ENCODE results near the gene BMERB1. TPM values are rescaled to one million over a fixed set of nuclear protein-coding genes. Genes with fewer than 3 reads are reported as not detected.

BMERB1 gene
- polyA plus RNA-seq, 1 donor (not counting 4 experiments of a cell fraction or from before 2014, with no cell fraction given), result 7.8 TPM

DNA sequence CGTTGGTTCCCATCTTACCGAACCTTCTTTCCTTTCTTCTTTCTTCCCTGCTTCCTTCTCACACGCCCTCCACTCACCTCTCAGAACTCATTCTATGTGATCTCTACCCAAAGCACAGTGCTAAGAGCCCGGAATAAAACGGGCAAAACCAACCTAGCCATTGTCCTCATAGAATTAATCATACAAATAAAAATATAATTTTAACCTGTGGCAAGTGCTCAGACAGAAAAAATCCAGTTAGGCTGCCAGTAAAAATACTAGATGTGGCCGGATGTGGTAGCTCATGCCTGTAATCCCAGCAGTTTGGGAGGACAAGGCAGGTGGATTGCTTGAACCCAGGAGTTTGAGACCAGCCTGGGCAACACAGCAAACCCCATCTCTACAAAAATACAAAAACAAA, 27.0 kb downstream of the BMERB1 start:
- Histone ChIP-seq H3K9me1 (ENCODE audit: control insufficient read depth, extremely low read depth, insufficient read depth, low read length) (no peaks in the 10 kb centered on the region), H3K4me2 (ENCODE audit: control insufficient read depth, extremely low read depth, insufficient read depth, low read depth, low read length) (no peak overlapping the region), H2AFZ (ENCODE audit: control insufficient read depth, low read length) (no peak overlapping the region), H3K9me3 (ENCODE audit: control insufficient read depth, low read depth, low read length) (no peaks in the 10 kb centered on the region), H3K4me3 (ENCODE audit: control insufficient read depth in 2 of 3, extremely low read depth in 1 of 3, insufficient read depth in 2 of 3, low read depth in 1 of 3, low read length in 3 of 3) (no peak overlapping the region), H3K27ac (ENCODE audit: control insufficient read depth, insufficient read depth, low read length) (no peak overlapping the region), H3K27me3 (ENCODE audit: control insufficient read depth, extremely low read depth, insufficient read depth, low read length) (no peaks in the 10 kb centered on the region), H3K36me3 (ENCODE audit: control insufficient read depth in 2 of 2, extremely low read depth in 1 of 2, insufficient read depth in 2 of 2, low read length in 2 of 2) (no peaks in the 10 kb centered on the region), H3K4me1 (ENCODE audit: control insufficient read depth, extremely low read depth, insufficient read depth, low read length) (peaks cover 6% of the 10 kb centered on the region), H3K79me2 (ENCODE audit: control insufficient read depth, insufficient read depth, low read length) (no peaks in the 10 kb centered on the region), H3K9ac (ENCODE audit: control insufficient read depth, extremely low read depth, insufficient read depth, low read length) (no peak overlapping the region), H4K20me1 (ENCODE audit: control insufficient read depth, extremely low read depth, insufficient read depth, low read length) (no peaks in the 10 kb centered on the region)
- dilution Hi-C loops (cut with MboI; ENCODE audit: extremely low pct_ligation_motif_present, low sequenced_read_pairs), result no loop called here
- FAIRE-seq (no peak), DNase-seq (ENCODE audit: low read depth, low spot score) (no peak)
- TF ChIP-seq, protein P1, sequence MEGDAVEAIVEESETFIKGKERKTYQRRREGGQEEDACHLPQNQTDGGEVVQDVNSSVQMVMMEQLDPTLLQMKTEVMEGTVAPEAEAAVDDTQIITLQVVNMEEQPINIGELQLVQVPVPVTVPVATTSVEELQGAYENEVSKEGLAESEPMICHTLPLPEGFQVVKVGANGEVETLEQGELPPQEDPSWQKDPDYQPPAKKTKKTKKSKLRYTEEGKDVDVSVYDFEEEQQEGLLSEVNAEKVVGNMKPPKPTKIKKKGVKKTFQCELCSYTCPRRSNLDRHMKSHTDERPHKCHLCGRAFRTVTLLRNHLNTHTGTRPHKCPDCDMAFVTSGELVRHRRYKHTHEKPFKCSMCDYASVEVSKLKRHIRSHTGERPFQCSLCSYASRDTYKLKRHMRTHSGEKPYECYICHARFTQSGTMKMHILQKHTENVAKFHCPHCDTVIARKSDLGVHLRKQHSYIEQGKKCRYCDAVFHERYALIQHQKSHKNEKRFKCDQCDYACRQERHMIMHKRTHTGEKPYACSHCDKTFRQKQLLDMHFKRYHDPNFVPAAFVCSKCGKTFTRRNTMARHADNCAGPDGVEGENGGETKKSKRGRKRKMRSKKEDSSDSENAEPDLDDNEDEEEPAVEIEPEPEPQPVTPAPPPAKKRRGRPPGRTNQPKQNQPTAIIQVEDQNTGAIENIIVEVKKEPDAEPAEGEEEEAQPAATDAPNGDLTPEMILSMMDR (optimal IDR thresholded peaks at IDR 0.05 in 1 of 3, IDR thresholded peaks at IDR 0.05 in 1 of 3, conservative IDR thresholded peaks at IDR 0.05 in 1 of 3; ENCODE audit: extremely low read depth in 1 of 3, insufficient read depth in 2 of 3, low read length in 3 of 3), result no peak
- no peak for TF ChIP-seq EZH2 (IDR thresholded peaks at IDR 0.05; ENCODE audit: low read length)

DNA sequence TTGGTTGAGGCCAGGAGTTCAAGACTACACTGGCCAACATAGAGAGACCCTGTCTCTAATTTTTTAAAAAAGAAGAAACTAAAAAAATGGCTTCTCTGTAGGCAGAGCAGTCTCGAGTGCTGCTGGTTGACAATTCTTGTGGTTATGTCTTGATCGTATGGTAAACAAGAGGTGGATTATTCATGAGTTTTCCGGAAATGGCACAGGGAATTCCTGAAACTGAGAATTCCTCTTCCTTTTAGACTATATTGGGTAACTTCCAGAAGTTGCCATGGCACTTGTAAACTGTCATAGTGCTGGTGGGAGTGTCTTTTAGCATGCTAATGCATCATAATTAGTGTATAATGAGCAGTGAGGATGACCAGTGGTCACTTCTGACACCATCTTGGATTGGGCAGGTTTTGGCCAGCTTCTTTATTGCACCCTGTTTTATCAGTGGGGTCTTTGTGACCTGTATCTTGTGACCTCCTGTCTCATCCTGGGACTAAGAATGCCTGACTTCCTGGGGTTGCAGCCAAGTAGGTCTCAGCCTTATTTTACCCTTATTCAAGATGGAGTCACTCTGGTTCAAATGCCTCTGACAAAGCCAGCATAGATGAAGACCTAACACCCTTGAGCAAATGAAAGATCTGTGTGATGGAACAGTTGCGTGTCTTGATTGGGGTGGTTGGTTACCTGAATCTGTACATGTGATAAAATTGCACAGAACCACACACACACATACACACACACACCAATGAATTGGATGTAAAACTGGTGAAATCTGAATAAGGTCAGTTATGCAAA, 30.2 kb downstream of the BMERB1 start:
- H3K27me3 ChIP-seq (ENCODE audit: control insufficient read depth, extremely low read depth, insufficient read depth, low read length), result no peaks in the 10 kb centered on the region
- H3K27ac ChIP-seq (ENCODE audit: control insufficient read depth, insufficient read depth, low read length), result no peak overlapping the region
- H3K36me3 ChIP-seq (ENCODE audit: control insufficient read depth in 2 of 2, extremely low read depth in 1 of 2, insufficient read depth in 2 of 2, low read length in 2 of 2), result no peaks in the 10 kb centered on the region
- FAIRE-seq (no peak), DNase-seq (ENCODE audit: low read depth, low spot score) (no peak)
- H4K20me1 ChIP-seq (ENCODE audit: control insufficient read depth, extremely low read depth, insufficient read depth, low read length), result no peaks in the 10 kb centered on the region
- H3K4me2 ChIP-seq (ENCODE audit: control insufficient read depth, extremely low read depth, insufficient read depth, low read depth, low read length), result no peak overlapping the region
- H2AFZ ChIP-seq (ENCODE audit: control insufficient read depth, low read length), result no peak overlapping the region
- H3K4me1 ChIP-seq (ENCODE audit: control insufficient read depth, extremely low read depth, insufficient read depth, low read length), result peaks cover 6% of the 10 kb centered on the region
- dilution Hi-C loops (cut with MboI; ENCODE audit: extremely low pct_ligation_motif_present, low sequenced_read_pairs), result no loop called here
- no peaks in the 10 kb centered on the region for H3K9me3 ChIP-seq (ENCODE audit: control insufficient read depth, low read depth, low read length)
- TF ChIP-seq EZH2 (IDR thresholded peaks at IDR 0.05; ENCODE audit: low read length), result no peak
- TF ChIP-seq, protein P1 (optimal IDR thresholded peaks at IDR 0.05 in 1 of 3, IDR thresholded peaks at IDR 0.05 in 1 of 3, conservative IDR thresholded peaks at IDR 0.05 in 1 of 3; ENCODE audit: extremely low read depth in 1 of 3, insufficient read depth in 2 of 3, low read length in 3 of 3), result no peak
- no peaks in the 10 kb centered on the region for H3K9me1 ChIP-seq (ENCODE audit: control insufficient read depth, extremely low read depth, insufficient read depth, low read length)
- no peak overlapping the region for H3K4me3 ChIP-seq (ENCODE audit: control insufficient read depth in 2 of 3, extremely low read depth in 1 of 3, insufficient read depth in 2 of 3, low read depth in 1 of 3, low read length in 3 of 3)
- H3K79me2 ChIP-seq (ENCODE audit: control insufficient read depth, insufficient read depth, low read length), result no peaks in the 10 kb centered on the region
- no peak overlapping the region for H3K9ac ChIP-seq (ENCODE audit: control insufficient read depth, extremely low read depth, insufficient read depth, low read length)

All from keratinocyte (primary cell).